GM10248 (cell line): Measurements from ENCODE around the gene SLC16A12.
"Not testable (repeated sequence)": the region's sequence is repeated elsewhere in the genome, so short reads cannot be mapped to it uniquely, and the experiment has no call there.

ENCODE experiments used
- CTCF ChIA-PET: fragments of 300-600 bp; sonication (Branson Sonifier 250); formaldehyde crosslinking; extraction: SDS; loops from one replicate; lab custom pipeline; 2021; ENCODE audit warnings: antibody characterized with exemption; lab: Yijun Ruan, JAX
- POLR2A ChIA-PET: fragments of 350-650 bp; sonication (Branson Sonifier 250); formaldehyde crosslinking; extraction: SDS; loops from one replicate; lab custom pipeline; 2020; ENCODE audit warnings: antibody characterized with exemption; lab: Yijun Ruan, JAX
- DNase-seq: peaks from one replicate; pipeline ENCODE4 v3.0.0; 2012; ENCODE audit errors: extremely low spot score
- CTCF ChIP-seq: IDR thresholded peaks from 2 replicates; pipeline ENCODE4 v1.5.1; 2012; ENCODE audit warnings: mild to moderate bottlenecking, low read depth; ENCODE audit errors: extremely low read depth, missing control alignments, control extremely low read depth

Gene SLC16A12

GRCh38 chr10:89392974-89393373 lies 142.4 kb downstream of the SLC16A12 start:
- ChIA-PET CTCF (interaction anchor here (0.8 to 3.1 kb wide), 8 partner anchors 9 to 137 kb away, joined by 3 to 17 read pairs (median 4); partner anchors contain the start of gene IFIT5), POLR2A (interaction anchor here (0.6 to 1.0 kb wide), 5 partner anchors 20 to 141 kb away, joined by 3 to 11 read pairs (median 4); partner anchors contain the start of genes IFIT5 and LIPA)
- no peak for DNase-seq
- TF ChIP-seq CTCF: no peak

GRCh38 chr10:89391907-89392756 lies 143.3 kb downstream of the SLC16A12 start, which contains the start of gene IFIT1:
Gene IFIT1 (plus strand): TSS chr10:89392623. CDS start chr10:89392713, 90 bp downstream.
- CTCF ChIA-PET: interaction anchor here (0.7 to 3.1 kb wide), 9 partner anchors 8 to 175 kb away, joined by 3 to 17 read pairs (median 3); partner anchors contain the start of gene IFIT5
- POLR2A ChIA-PET: interaction anchor here (0.6 to 1.0 kb wide), 5 partner anchors 21 to 140 kb away, joined by 3 to 11 read pairs (median 4); partner anchors contain the start of genes IFIT5 and LIPA

GRCh38 chr10:89391226-89391576 lies 144.2 kb downstream of the SLC16A12 start:
- POLR2A ChIA-PET, DNase-seq: not testable (repeated sequence)
- CTCF ChIA-PET: interaction anchor here (1.4 to 3.1 kb wide), 2 partner anchors 22 to 174 kb away, joined by 4 to 17 read pairs; no protein-coding TSS in a partner anchor

More at GRCh38 chr10:89391907-89392756, 143.3 kb downstream of the SLC16A12 start, which contains the start of gene IFIT1:
- peak; percentile 59 for DNase-seq
- no peak for TF ChIP-seq CTCF

GRCh38 chr10:89390476-89391225 lies 144.7 kb downstream of the SLC16A12 start:
- DNase-seq: no peak
- TF ChIP-seq CTCF: no peak
- ChIA-PET CTCF (interaction anchor here (1.4 to 3.1 kb wide), 4 partner anchors 11 to 173 kb away, joined by 4 to 17 read pairs (median 4); no protein-coding TSS in a partner anchor), POLR2A (no interaction called here)

GRCh38 chr10:89389254-89389653 lies 146.1 kb downstream of the SLC16A12 start:
- peak; percentile 29 for TF ChIP-seq CTCF
- ChIA-PET POLR2A (no interaction called here), CTCF (interaction anchor here (1.1 to 4.7 kb wide), 6 partner anchors 9 to 131 kb away, joined by 4 to 24 read pairs (median 4); no protein-coding TSS in a partner anchor)
- DNase-seq: peak; percentile 25

- POLR2A ChIA-PET: no interaction called here
- no peak for TF ChIP-seq CTCF
- no peak for DNase-seq
- CTCF ChIA-PET: interaction anchor here (1.1 to 4.7 kb wide), 7 partner anchors 9 to 131 kb away, joined by 4 to 24 read pairs (median 4); no protein-coding TSS in a partner anchor
Observed at GRCh38 chr10:89388806-89389205, 146.6 kb downstream of the SLC16A12 start.
